DND-41 (cell line): ENCODE measurements around the gene EIF4G3.
"Not testable (repeated sequence)": the region's sequence is repeated elsewhere in the genome, so short reads cannot be mapped to it uniquely, and the experiment has no call there.

Experiments used
- ATAC-seq: fragments of 200-7000 bp; cut with Tn5 transposase; 3 replicates; pipeline ENCODE4 v1.9.1; 2021; ENCODE audit warnings: low read depth; ENCODE audit not compliant: insufficient read depth
- DNase-seq: peaks from one replicate; pipeline ENCODE4 v3.0.0-alpha.2; 2020
- H2AFZ ChIP-seq: 2 replicates; pipeline ENCODE4 v1.6.0; 2012; ENCODE audit warnings: low read depth, low read length
- H3K27ac ChIP-seq: 2 replicates; pipeline ENCODE4 v1.5.1; 2012; ENCODE audit warnings: low read length, inconsistent platforms
- H3K27me3 ChIP-seq: fragments of 200-600 bp; sonication (generic); 2 replicates; pipeline ENCODE4 v1.6.0; 2012; ENCODE audit warnings: low read length, mild to moderate bottlenecking, inconsistent platforms; ENCODE audit not compliant: insufficient read depth, poor library complexity
- H3K36me3 ChIP-seq: 2 replicates; pipeline ENCODE4 v1.5.1; 2012; ENCODE audit warnings: low read length, inconsistent platforms; ENCODE audit not compliant: insufficient read depth
- H3K4me1 ChIP-seq: 2 replicates; pipeline ENCODE4 v1.5.1; 2012; ENCODE audit warnings: mild to moderate bottlenecking, low read length; ENCODE audit not compliant: insufficient read depth
- H3K4me2 ChIP-seq: 2 replicates; pipeline ENCODE4 v1.6.0; 2012; ENCODE audit warnings: mild to moderate bottlenecking, moderate library complexity, low read length, inconsistent platforms; ENCODE audit not compliant: insufficient read depth
- H3K4me3 ChIP-seq, 2 experiments: fragments of 200-600 bp in 1 of 2; shearing (Covaris generic) in 1 of 2; 2 replicates each; pipeline ENCODE4 v1.5.1; 2012 to 2016; ENCODE audit warnings: inconsistent platforms in 2 of 2, low read length in 2 of 2, mild to moderate bottlenecking in 2 of 2, low read depth in 1 of 2, moderate library complexity in 1 of 2
- H3K79me2 ChIP-seq: 2 replicates; pipeline ENCODE4 v1.6.0; 2012; ENCODE audit warnings: low read length, inconsistent platforms; ENCODE audit not compliant: insufficient read depth
- H3K9ac ChIP-seq: 2 replicates; pipeline ENCODE4 v1.6.0; 2012; ENCODE audit warnings: low read depth, mild to moderate bottlenecking, inconsistent platforms, low read length, moderate library complexity
- H3K9me3 ChIP-seq: 2 replicates; pipeline ENCODE4 v1.5.1; 2012; ENCODE audit warnings: low read length, moderate library complexity, mild to moderate bottlenecking, inconsistent platforms; ENCODE audit not compliant: insufficient read depth, severe bottlenecking
- H4K20me1 ChIP-seq: 2 replicates; pipeline ENCODE4 v1.6.0; 2012; ENCODE audit warnings: low read length; ENCODE audit not compliant: insufficient read depth
- CTCF ChIP-seq: IDR thresholded peaks from 2 replicates; pipeline ENCODE4 v1.5.1; 2012; ENCODE audit warnings: borderline replicate concordance, low read length, moderate library complexity, mild to moderate bottlenecking; ENCODE audit not compliant: poor library complexity, severe bottlenecking; ENCODE audit errors: extremely low read depth
- EZH2 ChIP-seq: IDR thresholded peaks from 3 replicates; pipeline ENCODE4 v1.6.1; 2012; ENCODE audit warnings: borderline replicate concordance, low read depth, mild to moderate bottlenecking, moderate library complexity, low read length, inconsistent platforms; ENCODE audit not compliant: severe bottlenecking

Gene EIF4G3

GRCh38 chr1:20793236-20793635 lies 383.5 kb downstream of the EIF4G3 start:
- H3K9ac ChIP-seq = no peak overlapping the region
- no peak overlapping the region for H2AFZ ChIP-seq
- ATAC-seq (no peak), DNase-seq (no peak)
- H3K36me3 ChIP-seq = no peaks in the 10 kb centered on the region
- H4K20me1 ChIP-seq = no peaks in the 10 kb centered on the region
- no peaks in the 10 kb centered on the region for H3K9me3 ChIP-seq
- no peaks in the 10 kb centered on the region for H3K79me2 ChIP-seq
- no peak overlapping the region for H3K27ac ChIP-seq
- no peak for TF ChIP-seq EZH2
- no peak for TF ChIP-seq CTCF
- peaks cover 5% of the 10 kb centered on the region for H3K4me1 ChIP-seq
- no peaks in the 10 kb centered on the region for H3K27me3 ChIP-seq
- no peak overlapping the region for H3K4me2 ChIP-seq
- no peak overlapping the region for H3K4me3 ChIP-seq

GRCh38 chr1:20792196-20792595 lies 384.5 kb downstream of the EIF4G3 start:
- Histone ChIP-seq H3K9ac (no peak overlapping the region), H3K4me1 (peaks cover 11% of the 10 kb centered on the region), H3K27me3 (no peaks in the 10 kb centered on the region), H3K4me2 (no peak overlapping the region), H3K9me3 (no peaks in the 10 kb centered on the region), H3K79me2 (0 out of 2 replicates have a peak, but pooled peaks cover 2% of the 10 kb centered on the region), H3K27ac (no peak overlapping the region), H2AFZ (no peak overlapping the region), H3K36me3 (no peaks in the 10 kb centered on the region), H4K20me1 (no peaks in the 10 kb centered on the region), H3K4me3 (no peak overlapping the region)
- DNase-seq = no peak
- ATAC-seq = no peak
- no peak for TF ChIP-seq EZH2
- no peak for TF ChIP-seq CTCF

- DNase-seq = no peak
- Histone ChIP-seq H3K4me2 (no peak overlapping the region), H3K27me3 (no peaks in the 10 kb centered on the region), H3K9ac (no peak overlapping the region), H4K20me1 (peaks cover 6% of the 10 kb centered on the region), H2AFZ (no peak overlapping the region), H3K9me3 (no peaks in the 10 kb centered on the region), H3K36me3 (peaks cover 6% of the 10 kb centered on the region; the same call in 1 of the 2 replicates), H3K79me2 (peaks cover 9% of the 10 kb centered on the region), H3K4me3 (no peak overlapping the region), H3K27ac (no peak overlapping the region), H3K4me1 (peaks cover 11% of the 10 kb centered on the region)
- TF ChIP-seq CTCF (no peak), EZH2 (no peak)
- ATAC-seq = no peak
Observed at GRCh38 chr1:20790785-20791184, 385.9 kb downstream of the EIF4G3 start.

- not testable (repeated sequence) for DNase-seq, H3K36me3 ChIP-seq, H3K4me3 ChIP-seq, H3K4me2 ChIP-seq, H3K9me3 ChIP-seq, H3K27me3 ChIP-seq, H2AFZ ChIP-seq, ATAC-seq, H3K9ac ChIP-seq, H3K27ac ChIP-seq
- H4K20me1 ChIP-seq = peaks cover 17% of the 10 kb centered on the region
- H3K4me1 ChIP-seq = peaks cover 18% of the 10 kb centered on the region
- peaks cover 21% of the 10 kb centered on the region for H3K79me2 ChIP-seq
Observed at GRCh38 chr1:20789598-20789997, 387.1 kb downstream of the EIF4G3 start.
